ENCODE results near the gene BSX. TPM values are rescaled to one million over a fixed set of nuclear protein-coding genes. Genes with fewer than 3 reads are reported as not detected.
A peak's percentile ranks its signal among the peaks of the same experiment; 100 is the strongest.

The BSX gene
- total and polyA plus RNA-seq, 2 donors (not counting 3 experiments of a cell fraction or from before 2014, with no cell fraction given): not detected

GRCh38 chr11:122983438-122984185, 2.0 kb upstream of the BSX start:
- CTCF ChIA-PET: interaction anchor here (1.6 to 3.1 kb wide), 2 partner anchors 39 to 120 kb away, joined by 8 to 13 read pairs; no protein-coding TSS in a partner anchor
- no TSS peak for BruUV-seq (replicated peaks)
- no peak overlapping the region for H3K9ac ChIP-seq (replicated peaks; ENCODE audit: extremely low read depth, insufficient read depth, low read length)

More at GRCh38 chr11:122983438-122984185, 2.0 kb upstream of the BSX start:
- POLR2A ChIA-PET: no interaction called here
- Histone ChIP-seq H2AFZ (ENCODE audit: low read depth, low read length) (no peak overlapping the region), H3K4me2 (ENCODE audit: insufficient read depth, low read length) (peak overlapping the region; percentile 64), H3K36me3 (ENCODE audit: control insufficient read depth in 2 of 2, extremely low read depth in 1 of 2, insufficient read depth in 2 of 2, low read length in 2 of 2) (no peaks in the 10 kb centered on the region), H3K4me1 (ENCODE audit: control insufficient read depth, extremely low read depth, insufficient read depth, low read length) (no peaks in the 10 kb centered on the region), H4K20me1 (replicated peaks; ENCODE audit: control insufficient read depth, extremely low read depth, insufficient read depth, low read length) (no peaks in the 10 kb centered on the region), H3K27ac (ENCODE audit: insufficient read depth, low read depth, low read length) (no peak overlapping the region), H3K9me3 (replicated peaks; ENCODE audit: control insufficient read depth, insufficient read depth, low read length) (no peaks in the 10 kb centered on the region), H3K27me3 (ENCODE audit: control insufficient read depth in 2 of 2, insufficient read depth in 2 of 2, low read length in 2 of 2) (peaks cover 57 to 91% of the 10 kb centered on the region in 2 experiments), H3K4me3 (replicated peaks in 1 of 3; ENCODE audit: insufficient read depth in 1 of 3, low read depth in 1 of 3, low read length in 3 of 3) (peak overlapping the region in 2 of 3 experiments; percentile 39 to 60), H3K79me2 (ENCODE audit: control insufficient read depth, insufficient read depth, low read length) (no peaks in the 10 kb centered on the region), H3K9me1 (replicated peaks; ENCODE audit: control insufficient read depth, extremely low read depth, insufficient read depth, low read length) (no peaks in the 10 kb centered on the region)
- no peak for TF ChIP-seq POLR2A (IDR thresholded peaks at IDR 0.05; ENCODE audit: low read depth, low read length)
- no peak for TF ChIP-seq EZH2 (IDR thresholded peaks at IDR 0.05; ENCODE audit: borderline replicate concordance, low read depth, low read length, severe bottlenecking)
- TF ChIP-seq GATA2 (IDR thresholded peaks at IDR 0.05; ENCODE audit: insufficient read depth, insufficient read length, low read depth, low read length): no peak
- TF ChIP-seq MAX (IDR thresholded peaks at IDR 0.05; ENCODE audit: insufficient read depth, insufficient read length): no peak
- TF ChIP-seq JUN (IDR thresholded peaks at IDR 0.05; ENCODE audit: borderline replicate concordance, insufficient read depth, insufficient read length, low read depth): no peak
- no peak for TF ChIP-seq POLR2AphosphoS5 (IDR thresholded peaks at IDR 0.05; ENCODE audit: insufficient read depth, low read depth, low read length)
- TF ChIP-seq FOS (IDR thresholded peaks at IDR 0.05; ENCODE audit: borderline replicate concordance, insufficient read depth, low read length): no peak
- no peak for TF ChIP-seq MYC (IDR thresholded peaks at IDR 0.05; ENCODE audit: low read depth, low read length)
- no peak for TF ChIP-seq CTCF (IDR thresholded peaks at IDR 0.05; ENCODE audit: extremely low read depth in 1 of 2, insufficient read depth in 1 of 2, low read depth in 1 of 2, low read length in 2 of 2)
- FAIRE-seq (no peak), DNase-seq (ENCODE audit: low read depth, low spot score) (no peak)
- intact Hi-C loops (cut with micrococcal nuclease): loop anchor here (2.0 to 5.0 kb wide), 2 partner anchors 71 to 101 kb away; partner anchors contain the start of gene JHY
- dilution Hi-C loops (cut with MboI; ENCODE audit: extremely low pct_ligation_motif_present, low sequenced_read_pairs): no loop called here

Measured in endothelial cell of umbilical vein (primary cell).